ENCODE results near the gene CARMIL1. TPM values are rescaled to one million over a fixed set of nuclear protein-coding genes. Genes with fewer than 3 reads are reported as not detected.

The CARMIL1 gene
- total and polyA plus RNA-seq, 10 of the 15 experiments (the other 5 are each of a cell fraction or from before 2014, with no cell fraction given): 6.4 to 18.1 (median 10.3) TPM

DNA sequence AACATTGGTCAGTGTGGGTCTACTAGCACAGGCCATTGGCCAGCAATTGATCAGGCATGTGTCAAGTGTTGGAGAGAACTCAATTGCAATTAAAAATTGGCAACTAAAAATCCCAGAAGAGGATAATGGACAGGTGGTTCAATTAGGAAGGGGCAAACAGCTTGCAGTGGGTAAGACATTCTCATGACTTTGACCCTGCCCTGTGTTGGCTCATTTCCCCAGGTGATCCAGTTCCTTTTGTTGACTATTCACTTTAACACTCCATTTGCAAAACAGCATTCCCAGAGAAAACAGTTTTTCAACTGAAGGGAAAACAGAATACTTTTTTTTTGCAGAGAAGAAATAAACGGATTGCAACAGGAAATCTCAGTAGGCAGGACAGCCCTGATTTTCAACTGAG is 343.9 kb downstream of the CARMIL1 start (continued):
- TF ChIP-seq, protein P1, sequence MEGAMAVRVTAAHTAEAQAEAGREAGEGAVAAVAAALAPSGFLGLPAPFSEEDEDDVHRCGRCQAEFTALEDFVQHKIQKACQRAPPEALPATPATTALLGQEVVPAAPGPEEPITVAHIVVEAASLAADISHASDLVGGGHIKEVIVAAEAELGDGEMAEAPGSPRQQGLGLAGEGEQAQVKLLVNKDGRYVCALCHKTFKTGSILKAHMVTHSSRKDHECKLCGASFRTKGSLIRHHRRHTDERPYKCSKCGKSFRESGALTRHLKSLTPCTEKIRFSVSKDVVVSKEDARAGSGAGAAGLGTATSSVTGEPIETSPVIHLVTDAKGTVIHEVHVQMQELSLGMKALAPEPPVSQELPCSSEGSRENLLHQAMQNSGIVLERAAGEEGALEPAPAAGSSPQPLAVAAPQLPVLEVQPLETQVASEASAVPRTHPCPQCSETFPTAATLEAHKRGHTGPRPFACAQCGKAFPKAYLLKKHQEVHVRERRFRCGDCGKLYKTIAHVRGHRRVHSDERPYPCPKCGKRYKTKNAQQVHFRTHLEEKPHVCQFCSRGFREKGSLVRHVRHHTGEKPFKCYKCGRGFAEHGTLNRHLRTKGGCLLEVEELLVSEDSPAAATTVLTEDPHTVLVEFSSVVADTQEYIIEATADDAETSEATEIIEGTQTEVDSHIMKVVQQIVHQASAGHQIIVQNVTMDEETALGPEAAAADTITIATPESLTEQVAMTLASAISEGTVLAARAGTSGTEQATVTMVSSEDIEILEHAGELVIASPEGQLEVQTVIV (IDR thresholded peaks at IDR 0.05; ENCODE audit: borderline replicate concordance, partially characterized antibody): no peak
- TF ChIP-seq SIN3A (IDR thresholded peaks at IDR 0.05; ENCODE audit: low read depth, low read length) (no peak), EGR1 (IDR thresholded peaks at IDR 0.05; ENCODE audit: borderline replicate concordance in 1 of 2, low read depth in 2 of 2, low read length in 2 of 2) (no peak), MYB (IDR thresholded peaks at IDR 0.05; ENCODE audit: borderline replicate concordance, low read depth, low read length) (no peak), RFX5 (IDR thresholded peaks at IDR 0.05; ENCODE audit: low read depth, low read length) (no peak), LARP7 (IDR thresholded peaks at IDR 0.05) (no peak), POLR2AphosphoS2 (IDR thresholded peaks at IDR 0.05; ENCODE audit: low read depth, low read length) (no peak), SRF (IDR thresholded peaks at IDR 0.05; ENCODE audit: low read depth in 2 of 2, low read length in 2 of 2) (no peak)

DNA sequence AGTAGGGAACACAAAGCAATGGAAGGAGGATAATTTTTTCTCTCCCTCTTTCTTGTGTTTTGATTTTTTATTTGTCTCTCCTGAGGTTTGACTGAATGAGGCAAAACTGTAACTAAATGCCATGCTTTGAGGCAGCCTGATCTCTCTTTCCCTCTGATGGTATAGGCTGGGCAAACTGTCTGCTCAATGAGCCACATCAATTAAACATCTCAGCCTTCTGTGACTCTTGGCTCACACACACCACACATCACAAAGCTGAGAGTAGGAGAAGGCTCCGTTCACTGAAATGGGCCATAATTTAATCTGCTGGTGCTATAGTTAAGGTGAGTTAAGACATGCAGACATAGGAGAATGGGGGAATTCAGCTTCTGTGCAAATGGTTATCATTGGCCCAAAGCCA is 344.7 kb downstream of the CARMIL1 start:
- in situ Hi-C loops (cut with MboI): no loop called here
- H3K4me3 ChIP-seq: no peak overlapping the region
- no peak for FAIRE-seq
- H3K27ac ChIP-seq (ENCODE audit: control insufficient read depth, insufficient read depth): no peak overlapping the region
- H3K4me2 ChIP-seq (ENCODE audit: control insufficient read depth, insufficient read depth): no peak overlapping the region
- POLR2A ChIA-PET: no interaction called here
- H3K27me3 ChIP-seq (replicated peaks in 1 of 2; ENCODE audit: control insufficient read depth in 2 of 2, insufficient read depth in 2 of 2, low read length in 1 of 2): no peaks in the 10 kb centered on the region
- no peaks in the 10 kb centered on the region for H3K36me3 ChIP-seq (ENCODE audit: control insufficient read depth in 2 of 2, insufficient read depth in 2 of 2, low read length in 1 of 2)
- CTCF ChIA-PET: no interaction called here
- no peaks in the 10 kb centered on the region for H3K9me3 ChIP-seq (replicated peaks; ENCODE audit: control insufficient read depth, insufficient read depth, low read length)
- RAD21 ChIA-PET (ENCODE audit: unreplicated experiment): no interaction called here
- no peak overlapping the region for H3K9ac ChIP-seq (ENCODE audit: control insufficient read depth, insufficient read depth, low read length)
- no peak for DNase-seq (ENCODE audit: low read depth, low spot score)
- no peak for ATAC-seq
- intact Hi-C loops (cut with micrococcal nuclease; ENCODE audit: unreplicated experiment): no loop called here
- no peak overlapping the region for H2AFZ ChIP-seq (ENCODE audit: control insufficient read depth, low read depth, low read length)
- BruUV-seq (replicated peaks): no TSS peak
- WGBS (ENCODE audit: insufficient coverage, insufficient replicate concordance, low lambda C conversion rate, missing lambda C conversion rate): 80% methylated on average over 1 of the region's 1 CpG
- H3K4me1 ChIP-seq (ENCODE audit: control insufficient read depth, insufficient read depth, low read length): no peaks in the 10 kb centered on the region
- no peaks in the 10 kb centered on the region for H3K79me2 ChIP-seq (ENCODE audit: control insufficient read depth, insufficient read depth, low read length)
- no peaks in the 10 kb centered on the region for H4K20me1 ChIP-seq (ENCODE audit: control insufficient read depth, insufficient read depth)
- SMC1A ChIA-PET (ENCODE audit: uncharacterized antibody, unreplicated experiment): no interaction called here
- no peak for TF ChIP-seq MEF2B (IDR thresholded peaks at IDR 0.05; ENCODE audit: partially characterized antibody, poor library complexity, severe bottlenecking)
- no peak for TF ChIP-seq SMARCA5 (IDR thresholded peaks at IDR 0.05)
- no peak for TF ChIP-seq SUZ12 (IDR thresholded peaks at IDR 0.05; ENCODE audit: unreplicated experiment)
